Nephron (organoid): Measurements from ENCODE around the gene ZMYND10.
A peak's percentile ranks its signal among the peaks of the same experiment; 100 is the strongest.

ENCODE experiments used
- H3K27ac Mint-ChIP-seq, 3 experiments: 2 replicates each; pipeline ENCODE4 v1.8.0; 2020; ENCODE audit warnings: mixed read lengths in 3 of 3, mild to moderate bottlenecking in 2 of 3, moderate library complexity in 1 of 3
- H3K27me3 Mint-ChIP-seq: 2 replicates; pipeline ENCODE4 v1.8.0; 2021; ENCODE audit warnings: low read depth, mild to moderate bottlenecking, moderate library complexity, mixed read lengths
- H3K36me3 Mint-ChIP-seq: 2 replicates; pipeline ENCODE4 v1.8.0; 2020; ENCODE audit warnings: low read depth, mixed read lengths
- H3K4me1 Mint-ChIP-seq: 2 replicates; pipeline ENCODE4 v1.8.0; 2020; ENCODE audit warnings: mixed read lengths
- H3K4me3 Mint-ChIP-seq, 3 experiments: 2 replicates each; pipeline ENCODE4 v1.8.0; 2020; ENCODE audit warnings: mild to moderate bottlenecking in 3 of 3, mixed read lengths in 3 of 3, moderate library complexity in 2 of 3
- H3K9me3 Mint-ChIP-seq: 2 replicates; pipeline ENCODE4 v1.8.0; 2020; ENCODE audit warnings: mixed read lengths
- TF ChIP-seq, protein P1 (sequence below), 3 experiments: fragments of 200-600 bp; sonication (generic); IDR thresholded peaks; one replicate each; pipeline ENCODE4 v1.5.0; 2021; ENCODE audit warnings: antibody characterized with exemption in 3 of 3; ENCODE audit not compliant: unreplicated experiment in 3 of 3

ZMYND10 gene

GRCh38 chr3:50350527-50351322 is 5.2 kb upstream of the ZMYND10 start, which contains the start of the genes CYB561D2 and NPRL2:
TSS of gene CYB561D2 (plus strand) at chr3:50350862. CDS start at chr3:50351434, 572 bp downstream.
TSS of gene NPRL2 (minus strand) at chr3:50350775. CDS start at chr3:50350652, 123 bp downstream.
- peak within 1 kb of the TSS; percentile 96 to 97 (median 97) for H3K4me3 Mint-ChIP-seq
- peak within 1 kb of the TSS; percentile 93 to 99 (median 97) for H3K27ac Mint-ChIP-seq
- H3K4me1 Mint-ChIP-seq, result peaks cover 28% of the 10 kb centered on the region
- TF ChIP-seq, protein P1, sequence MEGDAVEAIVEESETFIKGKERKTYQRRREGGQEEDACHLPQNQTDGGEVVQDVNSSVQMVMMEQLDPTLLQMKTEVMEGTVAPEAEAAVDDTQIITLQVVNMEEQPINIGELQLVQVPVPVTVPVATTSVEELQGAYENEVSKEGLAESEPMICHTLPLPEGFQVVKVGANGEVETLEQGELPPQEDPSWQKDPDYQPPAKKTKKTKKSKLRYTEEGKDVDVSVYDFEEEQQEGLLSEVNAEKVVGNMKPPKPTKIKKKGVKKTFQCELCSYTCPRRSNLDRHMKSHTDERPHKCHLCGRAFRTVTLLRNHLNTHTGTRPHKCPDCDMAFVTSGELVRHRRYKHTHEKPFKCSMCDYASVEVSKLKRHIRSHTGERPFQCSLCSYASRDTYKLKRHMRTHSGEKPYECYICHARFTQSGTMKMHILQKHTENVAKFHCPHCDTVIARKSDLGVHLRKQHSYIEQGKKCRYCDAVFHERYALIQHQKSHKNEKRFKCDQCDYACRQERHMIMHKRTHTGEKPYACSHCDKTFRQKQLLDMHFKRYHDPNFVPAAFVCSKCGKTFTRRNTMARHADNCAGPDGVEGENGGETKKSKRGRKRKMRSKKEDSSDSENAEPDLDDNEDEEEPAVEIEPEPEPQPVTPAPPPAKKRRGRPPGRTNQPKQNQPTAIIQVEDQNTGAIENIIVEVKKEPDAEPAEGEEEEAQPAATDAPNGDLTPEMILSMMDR (IDR thresholded peaks at IDR 0.05; ENCODE audit: unreplicated experiment in 3 of 3), result no peak
- H3K27me3 Mint-ChIP-seq, result peaks cover 1% of the 10 kb centered on the region
- peaks cover 14% of the 10 kb centered on the region for H3K36me3 Mint-ChIP-seq
- H3K9me3 Mint-ChIP-seq, result no peaks in the 10 kb centered on the region

GRCh38 chr3:50350213-50350526 is 4.6 kb upstream of the ZMYND10 start:
- peaks cover 10% of the 10 kb centered on the region for H3K36me3 Mint-ChIP-seq

DNA sequence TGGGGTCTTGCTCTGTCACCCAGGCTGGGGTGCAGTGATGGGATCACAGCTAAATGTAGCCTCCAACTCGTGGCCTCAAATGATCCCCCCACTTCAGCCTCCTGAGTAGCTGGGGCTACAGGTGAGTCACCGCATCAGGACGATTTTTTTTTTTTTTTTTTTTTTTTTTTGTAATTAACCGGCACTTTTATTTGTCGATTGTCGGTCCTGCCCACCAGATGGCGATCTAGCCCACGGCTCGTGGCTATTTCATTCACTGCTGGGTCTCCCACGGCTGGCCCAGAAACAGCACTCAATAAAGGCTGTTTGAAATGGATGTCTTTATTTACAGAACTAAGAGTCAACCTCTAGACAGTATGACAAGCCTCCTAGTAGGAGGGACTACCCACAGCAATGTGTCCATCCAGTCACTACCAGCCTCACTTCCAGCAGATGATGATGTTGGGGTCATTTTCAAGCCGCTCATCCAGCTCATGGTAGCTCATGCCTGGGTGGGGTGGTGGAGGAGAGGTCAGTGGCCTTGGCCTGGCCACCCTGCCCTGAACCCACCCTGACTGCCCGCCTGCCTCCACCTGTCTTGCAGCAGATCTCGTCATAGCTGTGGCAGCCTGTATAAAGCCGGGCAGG is 1.8 kb upstream of the ZMYND10 start:
- TF ChIP-seq, protein P1 (IDR thresholded peaks at IDR 0.05; ENCODE audit: unreplicated experiment in 3 of 3), result peak; percentile 51 to 66 (median 62)
- H3K27me3 Mint-ChIP-seq, result peaks cover 23% of the 10 kb centered on the region
- peak overlapping the region; percentile 53 to 70 (median 60) for H3K4me3 Mint-ChIP-seq
- H3K36me3 Mint-ChIP-seq, result no peaks in the 10 kb centered on the region
- H3K4me1 Mint-ChIP-seq, result peaks cover 28% of the 10 kb centered on the region
- no peaks in the 10 kb centered on the region for H3K9me3 Mint-ChIP-seq
- H3K27ac Mint-ChIP-seq, result peak overlapping the region in 1 of 3 experiments; percentile 39

More at GRCh38 chr3:50350213-50350526, 4.6 kb upstream of the ZMYND10 start:
- Mint-ChIP-seq H3K4me3 (peak overlapping the region; percentile 96 to 97 (median 97)), H3K4me1 (peaks cover 28% of the 10 kb centered on the region), H3K27me3 (peaks cover 6% of the 10 kb centered on the region), H3K9me3 (no peaks in the 10 kb centered on the region), H3K27ac (peak overlapping the region; percentile 93 to 99 (median 97))
- TF ChIP-seq, protein P1 (IDR thresholded peaks at IDR 0.05; ENCODE audit: unreplicated experiment in 3 of 3), result no peak

GRCh38 chr3:50345008-50345407 is 524 bp downstream of the ZMYND10 start:
- Mint-ChIP-seq H3K4me3 (peak overlapping the region; percentile 46 to 48 (median 46)), H3K27ac (no peak overlapping the region), H3K4me1 (peaks cover 13% of the 10 kb centered on the region), H3K36me3 (no peaks in the 10 kb centered on the region), H3K9me3 (no peaks in the 10 kb centered on the region), H3K27me3 (peaks cover 45% of the 10 kb centered on the region)
- TF ChIP-seq, protein P1 (IDR thresholded peaks at IDR 0.05; ENCODE audit: unreplicated experiment in 3 of 3), result no peak

DNA sequence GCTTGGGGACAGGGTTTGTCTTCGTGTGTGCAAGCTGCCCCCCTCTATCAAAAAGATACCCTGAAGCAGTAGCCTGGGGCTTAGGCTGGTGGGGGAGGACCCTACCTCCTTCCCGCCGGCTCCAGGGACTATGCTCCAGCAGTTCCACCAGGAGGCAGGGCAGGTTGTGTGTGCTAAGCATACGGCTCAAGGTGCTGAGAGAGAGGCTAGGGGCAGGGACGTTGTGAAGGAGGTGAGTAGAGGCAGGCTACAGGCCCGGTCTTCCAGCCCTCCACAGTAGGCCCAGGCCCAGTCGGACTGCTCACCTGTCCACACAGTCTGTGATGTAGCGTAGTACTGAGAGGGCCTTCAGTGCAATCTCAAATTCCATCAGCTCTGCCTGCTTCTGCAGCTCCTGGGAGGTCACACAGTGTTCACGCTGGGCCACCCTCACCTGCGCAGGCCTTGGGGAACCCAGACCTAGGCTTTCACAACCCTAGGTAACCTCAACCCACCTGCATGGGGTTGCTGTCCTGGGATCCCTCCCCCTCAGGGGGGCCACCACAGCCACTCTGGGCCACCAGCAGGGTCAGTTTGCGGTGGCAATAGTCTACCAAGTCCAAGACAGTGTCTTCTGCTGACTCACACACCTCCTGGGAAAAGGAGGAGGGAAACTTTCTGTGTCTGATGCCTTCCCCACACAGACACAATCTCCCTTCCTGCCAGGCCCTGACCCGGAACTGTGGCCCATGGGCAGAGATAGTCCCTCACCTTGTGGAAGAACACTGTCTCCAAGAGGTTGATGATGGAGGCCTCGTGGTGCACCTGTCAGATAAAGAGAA is 2.5 kb downstream of the ZMYND10 start:
- Mint-ChIP-seq H3K27me3 (peaks cover 58% of the 10 kb centered on the region), H3K36me3 (no peaks in the 10 kb centered on the region), H3K9me3 (no peaks in the 10 kb centered on the region), H3K27ac (no peak overlapping the region), H3K4me1 (peaks cover 29% of the 10 kb centered on the region), H3K4me3 (no peak overlapping the region)
- TF ChIP-seq, protein P1 (IDR thresholded peaks at IDR 0.05; ENCODE audit: unreplicated experiment in 3 of 3), result no peak
